Measurements from ENCODE around the gene SYNC.

GRCh38 chr1:32666901-32667566 lies 35.5 kb downstream of the SYNC start:
- TF ChIP-seq PKNOX1 (IDR thresholded peaks at IDR 0.05) (no peak), SUZ12 (IDR thresholded peaks at IDR 0.05) (no peak), NFRKB (IDR thresholded peaks at IDR 0.05) (no peak), FOXM1 (IDR thresholded peaks at IDR 0.05; ENCODE audit: borderline replicate concordance) (no peak), ELF4 (IDR thresholded peaks at IDR 0.05) (no peak), SP1 (IDR thresholded peaks at IDR 0.05) (no peak), BHLHE40 (IDR thresholded peaks at IDR 0.05; ENCODE audit: borderline replicate concordance) (no peak)

Measured in HEK293T (cell line).